Endometrial microvascular endothelial cells (primary cell): ENCODE measurements around the gene ESRRA. TPM values are rescaled to one million over a fixed set of nuclear protein-coding genes. Genes with fewer than 3 reads are reported as not detected.

Experiments
- in situ Hi-C: cut with HindIII; loops from 2 replicates; pipeline ENCODE4 v1.10.0; 2017; ENCODE audit warnings: low sequenced_read_pairs, low pct_unique_long_range_greater_than_20kb; ENCODE audit errors: inconsistent ontology term
- total RNA-seq: library from RNA; depleted of rRNA; stranded (reverse); fragments of >200 nt; gene quantifications from one replicate; pipeline ENCODE4 v1.2.3, GENCODE V29; 2015; ENCODE audit errors: inconsistent ontology term

Gene ESRRA
- total RNA-seq, 1 donor from 2014 or later = 44.8 TPM

DNA sequence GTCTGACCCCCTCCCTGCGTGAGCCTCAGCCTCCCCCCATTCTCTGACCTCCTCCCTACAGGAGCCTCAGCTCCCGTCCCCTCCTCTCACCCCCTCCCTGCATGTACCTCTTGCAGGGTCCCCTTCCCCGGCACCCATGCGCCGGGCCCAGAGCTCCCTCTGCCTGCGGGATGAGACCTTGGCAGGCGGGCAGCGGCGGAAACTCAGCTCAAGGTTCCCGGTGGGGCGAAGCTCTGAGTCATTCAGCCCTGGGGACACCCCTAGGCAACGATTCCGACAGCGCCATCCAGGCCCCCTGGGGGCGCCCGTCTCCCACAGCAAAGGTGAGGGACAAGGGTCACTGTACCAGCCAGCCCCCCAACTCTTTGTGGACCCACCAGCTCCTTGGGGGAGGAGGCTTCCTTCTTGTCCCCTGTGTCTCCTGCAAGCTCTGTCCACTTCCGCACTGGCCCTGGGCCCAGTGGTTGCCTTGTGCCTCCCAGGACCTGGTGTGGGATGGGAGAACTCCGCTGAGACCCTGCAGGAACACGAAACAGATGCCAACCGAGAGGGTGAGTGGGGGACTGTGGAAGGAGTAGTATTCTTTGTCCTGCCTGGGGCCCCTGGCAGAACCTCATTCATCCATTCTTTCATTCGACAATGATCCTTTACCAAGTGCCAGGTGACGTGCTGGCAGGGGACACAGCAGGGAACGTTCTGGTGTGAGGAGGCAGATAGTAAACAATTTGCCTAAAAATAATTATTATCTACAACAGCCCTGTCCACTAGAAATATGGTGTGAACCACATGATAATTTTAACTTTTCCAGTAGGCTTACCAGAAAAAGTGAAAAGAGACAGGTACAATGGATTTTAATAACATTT is 50.0 kb downstream of the ESRRA start:
- in situ Hi-C loops = no loop called here

DNA sequence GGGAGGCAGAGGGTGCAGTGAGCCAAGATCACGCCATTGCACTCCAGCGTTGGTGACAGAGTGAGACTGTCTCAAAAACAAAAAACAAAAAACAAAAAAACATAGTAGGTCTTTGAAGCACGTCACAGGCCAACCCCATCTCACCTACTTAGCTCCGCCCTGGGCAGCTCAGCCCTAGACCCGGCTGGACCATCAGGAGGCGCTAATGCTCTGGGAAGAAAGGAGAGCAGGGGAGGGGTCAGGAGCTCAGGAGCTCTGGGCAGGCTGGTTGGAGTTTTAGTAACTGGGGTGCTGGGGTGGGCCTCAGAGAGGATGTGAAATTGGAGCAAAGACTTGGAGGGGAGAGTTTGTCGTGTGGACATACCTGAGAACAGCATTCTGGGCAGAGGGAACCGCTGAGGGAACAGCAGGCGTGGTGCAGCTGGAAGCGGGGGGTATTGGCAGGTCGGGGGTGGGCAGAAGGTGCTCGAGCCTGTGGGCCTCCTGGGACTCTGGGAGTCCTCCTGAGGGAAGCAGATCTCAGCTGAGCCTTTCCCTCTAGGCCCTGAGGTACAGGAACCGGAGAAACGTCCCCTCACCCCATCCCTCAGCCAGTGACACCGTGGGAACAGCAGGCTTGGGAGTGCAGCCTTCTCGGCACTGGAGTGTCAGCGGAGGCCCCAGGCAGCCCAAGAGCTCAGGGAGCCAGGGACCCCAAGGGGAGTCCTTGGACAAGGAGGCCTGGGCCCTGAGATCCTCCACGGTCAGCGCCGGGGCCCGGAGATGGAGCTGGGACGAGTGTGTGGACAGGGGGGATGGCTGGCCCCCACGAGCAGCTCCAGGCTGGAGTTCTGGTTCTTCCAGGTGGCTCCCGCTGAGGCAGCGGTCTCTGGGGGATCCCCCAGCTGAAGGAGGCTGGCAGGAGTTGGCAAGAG is 51.4 kb downstream of the ESRRA start:
- in situ Hi-C loops = no loop called here

DNA sequence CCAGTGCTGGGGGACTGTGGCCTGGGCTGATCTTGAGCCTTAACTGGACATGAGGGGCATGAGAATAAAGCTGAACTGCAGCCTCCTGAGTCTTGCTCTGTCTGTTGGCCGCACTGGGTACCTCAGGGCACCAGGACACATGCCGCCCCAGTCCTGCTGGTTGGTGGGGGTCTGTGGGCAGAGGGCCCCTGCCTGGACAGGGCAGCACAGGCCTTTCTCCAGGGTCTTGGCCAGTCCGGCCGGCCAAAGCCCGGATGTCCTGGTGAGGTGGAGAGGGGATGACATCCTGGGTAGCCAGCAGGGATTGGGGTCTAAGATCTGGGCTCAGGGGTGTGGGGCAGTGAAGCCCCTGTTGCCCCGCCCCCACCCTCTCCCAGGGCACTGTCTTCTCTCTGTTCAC is 52.1 kb downstream of the ESRRA start:
- in situ Hi-C loops = no loop called here

DNA sequence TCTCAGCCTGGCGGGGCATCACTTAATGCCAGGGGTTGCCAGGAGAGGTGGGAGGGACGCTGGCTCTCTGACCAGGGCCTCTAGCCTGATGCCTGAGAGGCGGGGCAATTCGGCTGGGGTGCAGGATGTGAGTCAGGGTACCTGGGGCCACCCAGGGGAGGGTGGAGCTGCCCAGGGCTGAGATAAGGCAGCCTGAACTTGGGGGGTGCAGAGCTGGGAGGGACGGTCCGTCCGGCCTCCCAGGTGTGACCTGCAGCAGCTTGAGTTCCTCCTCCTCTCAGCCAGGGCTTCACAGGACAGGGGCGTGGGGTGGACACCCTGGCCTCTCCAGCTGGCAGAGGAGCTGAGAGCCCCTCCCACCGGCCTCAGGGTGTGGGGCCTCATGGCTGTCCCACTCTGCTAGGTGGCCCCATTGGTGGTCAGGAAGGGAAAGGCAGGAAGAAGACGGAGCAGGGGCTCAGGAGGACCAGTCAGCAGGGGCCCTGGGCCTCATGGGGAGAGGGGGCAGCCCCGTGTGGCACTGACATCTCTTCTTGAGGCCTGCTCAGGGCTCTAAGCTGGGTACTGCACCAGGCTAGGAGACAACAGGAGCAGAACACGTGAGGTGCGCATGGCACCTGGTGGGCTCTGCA is 52.7 kb downstream of the ESRRA start:
- in situ Hi-C loops = no loop called here

DNA sequence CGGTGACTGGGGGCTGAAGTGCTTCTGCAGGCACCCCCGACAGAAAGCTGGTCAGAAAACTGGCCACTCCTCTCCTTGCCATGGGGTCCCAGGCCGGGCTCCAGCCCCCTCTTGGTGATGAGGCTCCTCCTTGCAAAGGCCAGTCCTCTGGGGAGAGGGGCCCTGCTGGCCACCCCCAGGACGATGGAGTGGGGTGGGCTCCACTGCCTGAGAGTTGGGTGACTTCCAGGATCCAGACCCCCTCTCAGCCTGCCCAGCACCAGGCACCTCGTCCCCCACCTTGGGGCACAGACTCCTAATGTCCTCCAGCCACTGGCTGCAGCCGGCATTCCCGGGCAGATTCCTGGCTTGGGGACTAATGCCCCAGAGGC is 53.2 kb downstream of the ESRRA start:
- in situ Hi-C loops = no loop called here

DNA sequence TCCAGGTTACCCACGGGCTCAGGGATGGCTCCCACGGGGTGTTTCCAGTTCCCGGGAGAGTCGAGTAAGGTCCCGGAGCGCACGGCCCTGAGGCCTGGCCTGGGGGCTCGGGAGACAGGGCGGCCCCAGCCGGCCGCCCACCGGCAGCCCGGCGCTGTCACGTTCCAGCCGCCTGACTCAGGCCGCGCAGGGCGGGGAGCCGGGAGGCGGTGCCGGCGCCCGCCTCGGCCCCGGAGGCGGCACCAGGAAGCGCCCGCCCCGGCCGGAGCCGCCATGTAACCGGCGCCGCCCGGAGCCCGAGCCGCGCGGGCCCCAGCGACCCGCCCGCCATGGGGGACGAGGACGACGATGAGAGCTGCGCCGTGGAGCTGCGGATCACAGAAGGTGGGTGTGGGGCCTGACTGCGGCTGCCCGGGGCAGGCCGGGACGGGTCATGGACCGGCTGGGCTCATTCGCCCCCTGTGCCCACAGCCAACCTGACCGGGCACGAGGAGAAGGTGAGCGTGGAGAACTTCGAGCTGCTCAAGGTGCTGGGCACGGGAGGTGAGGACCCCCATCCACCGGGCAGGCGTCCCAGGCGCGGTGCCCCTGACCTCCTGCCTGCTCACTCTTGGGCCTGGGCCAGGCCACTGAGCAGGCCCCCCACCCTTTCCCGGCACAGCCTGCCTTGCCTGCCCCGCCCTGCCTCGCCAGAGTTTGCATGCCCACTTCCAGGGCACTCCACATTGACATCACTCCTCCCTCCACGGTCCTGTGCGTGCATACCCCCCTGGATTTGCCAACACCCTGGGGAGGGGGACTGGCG is 53.8 kb downstream of the ESRRA start, which contains the start of gene RPS6KA4:
RPS6KA4 (plus strand) TSS at position 256 of the 805 bp plus-strand sequence; CDS start at position 330, 74 bp downstream.
- in situ Hi-C loops = no loop called here

DNA sequence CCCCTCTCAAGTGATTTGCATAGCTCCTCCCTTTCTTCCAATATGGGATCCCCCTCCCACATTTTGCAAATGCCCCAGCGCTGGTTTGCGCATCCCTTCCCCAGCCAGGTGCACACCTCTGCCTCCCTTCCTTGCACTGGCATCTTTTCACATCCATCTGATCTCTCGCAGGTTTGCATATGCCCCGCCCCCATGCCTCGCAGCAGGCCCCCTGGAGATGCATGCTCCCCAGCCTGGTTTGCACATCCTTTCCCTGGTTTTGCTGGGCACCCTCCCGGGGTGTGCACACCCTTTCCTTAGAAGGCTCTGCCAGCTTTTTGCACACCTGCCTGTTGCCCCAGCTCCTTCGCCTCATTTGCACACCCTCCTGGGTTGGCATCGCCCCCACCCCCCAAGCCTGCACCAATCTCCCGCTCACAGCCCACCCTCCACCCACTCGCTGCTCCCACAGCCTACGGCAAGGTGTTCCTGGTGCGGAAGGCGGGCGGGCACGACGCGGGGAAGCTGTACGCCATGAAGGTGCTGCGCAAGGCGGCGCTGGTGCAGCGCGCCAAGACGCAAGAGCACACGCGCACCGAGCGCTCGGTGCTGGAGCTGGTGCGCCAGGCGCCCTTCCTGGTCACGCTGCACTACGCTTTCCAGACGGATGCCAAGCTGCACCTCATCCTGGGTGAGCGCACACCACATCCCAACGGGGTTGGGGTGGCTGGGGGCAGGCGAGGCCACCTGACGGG is 54.6 kb downstream of the ESRRA start:
- in situ Hi-C loops = no loop called here

DNA sequence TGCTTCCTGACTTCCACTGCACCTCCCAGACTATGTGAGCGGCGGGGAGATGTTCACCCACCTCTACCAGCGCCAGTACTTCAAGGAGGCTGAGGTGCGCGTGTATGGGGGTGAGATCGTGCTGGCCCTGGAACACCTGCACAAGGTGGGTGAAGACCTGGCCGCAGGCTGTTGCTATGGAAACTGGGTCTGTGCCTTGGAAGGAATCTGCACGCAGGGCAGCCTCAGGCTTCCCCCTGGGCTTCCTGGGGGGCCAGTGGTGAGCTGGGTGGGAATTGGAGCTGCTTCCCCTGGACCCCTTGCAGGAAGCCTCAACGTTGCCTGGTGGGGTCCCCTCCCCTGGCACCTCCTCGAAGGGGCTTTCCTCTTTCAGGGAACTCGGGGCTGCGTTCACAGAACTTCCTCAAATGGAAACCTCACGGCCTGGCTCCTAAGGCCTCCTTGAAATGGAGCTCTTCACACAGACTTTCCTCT is 55.2 kb downstream of the ESRRA start:
- in situ Hi-C loops = no loop called here

DNA sequence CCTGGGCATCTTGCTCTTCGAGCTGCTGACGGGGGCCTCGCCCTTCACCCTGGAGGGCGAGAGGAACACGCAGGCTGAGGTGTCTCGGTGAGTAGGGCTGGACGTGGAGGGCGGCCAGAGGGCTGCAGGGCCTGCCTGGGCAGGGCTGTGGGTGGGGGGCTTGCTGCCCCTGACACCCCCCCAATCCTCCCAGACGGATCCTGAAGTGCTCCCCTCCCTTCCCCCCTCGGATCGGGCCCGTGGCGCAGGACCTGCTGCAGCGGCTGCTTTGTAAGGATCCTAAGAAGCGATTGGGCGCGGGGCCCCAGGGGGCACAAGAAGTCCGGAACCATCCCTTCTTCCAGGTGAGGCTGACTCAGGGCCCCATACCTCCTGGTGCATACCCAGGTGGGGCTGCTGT is 56.3 kb downstream of the ESRRA start:
- in situ Hi-C loops = no loop called here

DNA sequence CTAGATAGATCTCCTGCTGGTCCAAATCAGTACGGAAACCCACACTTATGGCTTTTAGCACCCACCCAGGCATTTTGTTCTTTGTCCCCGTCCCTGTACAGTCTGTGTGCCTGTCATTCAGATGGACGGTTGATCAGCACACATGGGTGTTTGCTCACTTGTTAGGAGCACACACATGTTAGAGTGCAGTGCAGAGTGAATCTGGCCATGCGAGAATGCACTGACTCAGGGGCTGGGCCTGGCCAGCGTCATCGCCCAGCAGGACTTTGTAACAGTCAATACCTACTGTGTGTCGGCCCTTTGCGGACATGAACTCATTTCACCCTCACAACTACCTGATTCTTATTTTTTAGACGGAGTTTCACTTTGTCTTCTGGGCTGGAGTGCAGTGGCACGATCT is 57.0 kb downstream of the ESRRA start:
- in situ Hi-C loops = no loop called here

DNA sequence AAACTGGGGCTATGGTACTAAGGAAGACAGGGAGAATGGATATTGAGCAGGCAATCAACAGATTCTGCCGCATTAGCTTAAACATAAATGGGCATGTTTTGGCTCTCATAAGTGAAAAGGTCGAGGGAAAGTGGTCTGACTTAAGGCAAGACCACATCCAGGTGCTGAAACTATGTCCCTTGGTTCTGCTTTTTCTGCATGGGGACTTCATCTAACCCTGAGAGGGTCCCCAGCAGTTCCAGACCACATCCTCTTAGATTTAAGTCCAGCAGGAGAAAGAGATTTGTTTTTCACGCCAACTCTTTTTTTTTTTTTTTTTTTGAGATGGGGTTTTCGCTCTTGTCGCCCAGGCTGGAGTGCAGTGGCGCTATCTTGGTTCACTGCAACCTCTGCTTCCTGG is 59.1 kb downstream of the ESRRA start:
- in situ Hi-C loops = no loop called here

DNA sequence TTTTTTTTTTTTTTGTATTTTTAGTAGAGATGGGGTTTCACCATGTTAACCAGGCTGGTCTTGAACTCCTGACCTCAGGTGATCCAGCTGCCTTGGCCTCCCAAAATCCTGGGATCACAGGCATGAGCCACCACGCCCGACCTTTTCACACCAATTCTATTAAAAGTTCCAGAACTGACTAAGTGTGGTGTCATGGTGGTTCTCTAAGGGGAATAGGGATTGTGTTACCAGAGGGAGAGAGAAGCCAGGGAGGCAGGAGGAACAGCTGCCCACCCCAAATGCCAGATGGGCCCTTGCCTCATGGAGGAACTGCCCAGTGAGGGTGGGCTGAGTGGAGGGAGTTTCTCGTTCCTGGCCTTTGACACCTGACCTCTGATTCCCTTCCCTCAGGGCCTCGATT is 59.6 kb downstream of the ESRRA start:
- in situ Hi-C loops = no loop called here

Other genes starting within 250 kb of the ESRRA start
- gene MACROD1, start 139.4 kb upstream of the ESRRA start, total RNA-seq = 16.0 TPM
- 303 TPM for gene STIP1, start 119.4 kb upstream of the ESRRA start, total RNA-seq
- 47.3 TPM for gene FERMT3, start 98.8 kb upstream of the ESRRA start, total RNA-seq
- gene TRPT1, start 79.3 kb upstream of the ESRRA start, total RNA-seq = 120 TPM
- gene NUDT22, start 79.2 kb upstream of the ESRRA start, total RNA-seq = 61.4 TPM
- 14.7 TPM for gene DNAJC4, start 75.0 kb upstream of the ESRRA start, total RNA-seq
- 44.2 TPM for gene VEGFB, start 70.9 kb upstream of the ESRRA start, total RNA-seq
- gene FKBP2, start 64.4 kb upstream of the ESRRA start, total RNA-seq = 49.9 TPM
- 283 TPM for gene PPP1R14B, start 58.6 kb upstream of the ESRRA start, total RNA-seq
- gene PLCB3, start 54.0 kb upstream of the ESRRA start, total RNA-seq = 61.8 TPM
- gene BAD, start 20.9 kb upstream of the ESRRA start, total RNA-seq = 91.0 TPM
- 26.8 TPM for gene GPR137, start 19.7 kb upstream of the ESRRA start, total RNA-seq
- not detected for gene KCNK4, start 14.2 kb upstream of the ESRRA start, total RNA-seq
- 3.5 TPM for gene CATSPERZ, start 5.2 kb upstream of the ESRRA start, total RNA-seq
- gene TRMT112, start 12.0 kb downstream of the ESRRA start, total RNA-seq = 256 TPM
- gene PRDX5, start 12.6 kb downstream of the ESRRA start, total RNA-seq = 225 TPM
- 8.5 TPM for gene CCDC88B, start 34.7 kb downstream of the ESRRA start, total RNA-seq
- 69.0 TPM for gene RPS6KA4, start 53.6 kb downstream of the ESRRA start, total RNA-seq